ENCODE results near the gene YPEL1. TPM values are rescaled to one million over a fixed set of nuclear protein-coding genes. Genes with fewer than 3 reads are reported as not detected.

YPEL1 gene
- total and polyA plus RNA-seq, 2 of the 13 experiments (the other 11 are each of a cell fraction or from before 2014, with no cell fraction given), result 0.33 to 2.5 TPM

DNA sequence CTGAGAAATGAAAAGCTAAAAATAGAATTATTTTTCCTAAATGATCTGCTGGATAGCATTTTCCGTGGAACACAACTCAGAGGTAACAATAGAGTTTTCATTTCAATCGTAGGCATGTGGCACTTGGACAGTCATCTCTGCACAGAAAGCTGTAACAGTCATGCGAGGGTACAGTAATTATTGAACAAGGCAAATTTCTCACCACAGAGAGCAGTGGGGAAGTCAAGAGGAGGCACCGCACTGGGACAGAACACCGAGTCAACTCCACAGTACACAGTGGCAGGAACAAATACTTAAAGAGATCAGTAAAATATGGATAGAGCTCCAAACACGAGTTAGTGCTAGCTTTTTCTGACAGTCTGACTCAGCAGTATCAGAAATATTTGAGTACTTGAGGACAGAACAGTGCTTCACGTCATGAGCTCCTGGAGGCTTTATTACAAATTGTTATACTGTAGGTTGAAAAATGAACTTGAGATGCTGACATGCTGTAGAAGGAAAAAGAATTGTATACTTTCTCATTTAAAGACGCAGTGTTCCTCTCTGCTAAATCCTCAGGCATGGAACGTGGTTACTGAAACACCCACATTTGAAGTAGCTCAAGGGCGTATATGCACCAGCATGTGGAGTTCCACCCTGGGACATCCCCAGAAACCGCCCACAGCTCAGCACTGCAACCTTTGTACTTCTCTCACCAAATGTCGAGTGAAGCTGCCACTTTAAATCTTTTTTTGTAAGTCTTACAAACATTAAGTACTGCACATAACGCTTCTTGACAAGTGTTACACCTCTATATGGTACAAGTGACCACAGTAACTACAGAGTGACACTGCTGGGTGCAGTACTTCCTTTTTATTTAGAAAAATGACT lies 27.4 kb upstream of the YPEL1 start:
- ATAC-seq (no peak), FAIRE-seq (no peak), DNase-seq (ENCODE audit: low spot score) (no peak)
- peaks cover 34 to 83% of the 10 kb centered on the region in 2 experiments for H3K36me3 ChIP-seq (replicated peaks in 1 of 2; ENCODE audit: control insufficient read depth in 1 of 2, insufficient read depth in 2 of 2, low read length in 2 of 2)
- no peaks in the 10 kb centered on the region for H3K27me3 ChIP-seq (ENCODE audit: control insufficient read depth in 1 of 2, insufficient read depth in 2 of 2, low read length in 2 of 2)
- H3K9ac ChIP-seq (ENCODE audit: insufficient read depth, low read depth, low read length), result no peak overlapping the region
- H2AFZ ChIP-seq (ENCODE audit: low read length), result no peak overlapping the region
- H3K4me3 ChIP-seq (replicated peaks in 1 of 3; ENCODE audit: insufficient read depth in 1 of 3, low read depth in 2 of 3, low read length in 3 of 3), result no peak overlapping the region
- TF ChIP-seq ZNF777 (CRISPR knock-in tag; IDR thresholded peaks at IDR 0.05) (no peak), ADNP (CRISPR knock-in tag; IDR thresholded peaks at IDR 0.05) (no peak), ARHGAP35 (CRISPR knock-in tag; IDR thresholded peaks at IDR 0.05; ENCODE audit: borderline replicate concordance) (no peak), MAFK (conservative IDR thresholded peaks at IDR 0.05 in 1 of 2, IDR thresholded peaks at IDR 0.05 in 1 of 2; ENCODE audit: low read length in 2 of 2) (peak in 1 of 2 experiments; percentile 45; a peak in 2 of 4 replicates), KAT2B (IDR thresholded peaks at IDR 0.05; ENCODE audit: borderline replicate concordance, low read depth, low read length) (no peak), ZNF367 (CRISPR knock-in tag; IDR thresholded peaks at IDR 0.05; ENCODE audit: borderline replicate concordance) (no peak)
- no peaks in the 10 kb centered on the region for H3K4me1 ChIP-seq (ENCODE audit: insufficient read depth, low read length)
- no TSS peak for BruUV-seq (replicated peaks)
- ChIA-PET CTCF (ENCODE audit: low intra/inter-chr PET ratio, low total read pairs) (no interaction called here), POLR2A (no interaction called here)
- no peak overlapping the region for H3K27ac ChIP-seq (ENCODE audit: extremely low read length, insufficient read depth, low read length)
- WGBS (ENCODE audit: low lambda C conversion rate), result 95% methylated on average over 13 of the region's 13 CpGs
- in situ Hi-C loops (cut with HindIII; ENCODE audit: extremely low pct_ligation_motif_present, low pct_unique_long_range_greater_than_20kb) (no loop called here), intact Hi-C loops (cut with micrococcal nuclease; ENCODE audit: unreplicated experiment) (no loop called here)
- H4K20me1 ChIP-seq (ENCODE audit: insufficient read depth, low read length), result no peaks in the 10 kb centered on the region
- no peaks in the 10 kb centered on the region for H3K79me2 ChIP-seq (ENCODE audit: insufficient read depth, low read length)
- no peaks in the 10 kb centered on the region for H3K9me3 ChIP-seq (ENCODE audit: low read length)
- no peak overlapping the region for H3K4me2 ChIP-seq (ENCODE audit: low read depth, low read length)

DNA sequence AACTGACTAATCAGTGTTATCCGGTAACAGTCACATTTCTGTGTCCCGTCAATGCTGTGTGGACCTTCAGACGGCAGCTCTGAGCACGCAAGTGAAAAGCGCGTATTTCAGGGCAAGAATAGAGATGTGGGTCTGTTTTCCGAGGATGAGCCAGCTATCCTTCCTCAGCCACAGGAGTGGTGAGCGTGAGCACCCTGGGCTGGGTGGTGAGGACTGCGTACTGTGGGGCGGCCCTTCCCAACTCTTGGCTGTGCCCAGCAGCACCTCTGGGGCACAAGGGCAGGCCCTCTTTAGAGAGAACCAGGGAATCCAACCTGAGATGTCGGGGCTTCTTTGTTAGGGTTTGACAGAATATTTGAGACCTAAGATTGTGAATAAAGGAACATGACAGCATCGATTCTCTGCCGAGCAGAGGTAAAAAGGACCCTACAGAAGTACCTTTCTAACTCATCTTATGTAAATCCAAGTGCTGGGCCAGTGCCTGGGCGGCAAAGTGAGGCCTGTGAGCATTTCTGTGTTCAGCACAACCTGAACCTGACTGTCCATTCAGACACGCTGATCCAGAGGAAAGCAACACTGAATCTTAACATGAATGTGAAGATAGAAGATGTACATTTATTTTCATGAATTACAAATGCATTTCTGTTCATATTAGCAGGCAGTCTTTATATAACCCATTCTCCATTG lies 26.5 kb upstream of the YPEL1 start:
- ChIA-PET POLR2A (no interaction called here), CTCF (ENCODE audit: low intra/inter-chr PET ratio, low total read pairs) (no interaction called here)
- Histone ChIP-seq H3K4me3 (replicated peaks in 1 of 3; ENCODE audit: insufficient read depth in 1 of 3, low read depth in 2 of 3, low read length in 3 of 3) (no peak overlapping the region), H3K27me3 (ENCODE audit: control insufficient read depth in 1 of 2, insufficient read depth in 2 of 2, low read length in 2 of 2) (no peaks in the 10 kb centered on the region), H3K9ac (ENCODE audit: insufficient read depth, low read depth, low read length) (no peak overlapping the region), H3K4me1 (ENCODE audit: insufficient read depth, low read length) (no peaks in the 10 kb centered on the region), H3K27ac (ENCODE audit: extremely low read length, insufficient read depth, low read length) (no peak overlapping the region), H3K36me3 (replicated peaks in 1 of 2; ENCODE audit: control insufficient read depth in 1 of 2, insufficient read depth in 2 of 2, low read length in 2 of 2) (peaks cover 29 to 77% of the 10 kb centered on the region in 2 experiments), H4K20me1 (ENCODE audit: insufficient read depth, low read length) (no peaks in the 10 kb centered on the region), H2AFZ (ENCODE audit: low read length) (no peak overlapping the region), H3K79me2 (ENCODE audit: insufficient read depth, low read length) (no peaks in the 10 kb centered on the region), H3K4me2 (ENCODE audit: low read depth, low read length) (no peak overlapping the region), H3K9me3 (ENCODE audit: low read length) (no peaks in the 10 kb centered on the region)
- 96% methylated on average over 15 of the region's 15 CpGs for WGBS (ENCODE audit: low lambda C conversion rate)
- in situ Hi-C loops (cut with HindIII; ENCODE audit: extremely low pct_ligation_motif_present, low pct_unique_long_range_greater_than_20kb), result no loop called here
- no TSS peak for BruUV-seq (replicated peaks)
- intact Hi-C loops (cut with micrococcal nuclease; ENCODE audit: unreplicated experiment), result no loop called here
- ATAC-seq (no peak), DNase-seq (ENCODE audit: low spot score) (no peak), FAIRE-seq (no peak)
- peak; percentile 61 for TF ChIP-seq RBM22 (optimal IDR thresholded peaks at IDR 0.05; ENCODE audit: low read length)
- TF ChIP-seq, protein P1, sequence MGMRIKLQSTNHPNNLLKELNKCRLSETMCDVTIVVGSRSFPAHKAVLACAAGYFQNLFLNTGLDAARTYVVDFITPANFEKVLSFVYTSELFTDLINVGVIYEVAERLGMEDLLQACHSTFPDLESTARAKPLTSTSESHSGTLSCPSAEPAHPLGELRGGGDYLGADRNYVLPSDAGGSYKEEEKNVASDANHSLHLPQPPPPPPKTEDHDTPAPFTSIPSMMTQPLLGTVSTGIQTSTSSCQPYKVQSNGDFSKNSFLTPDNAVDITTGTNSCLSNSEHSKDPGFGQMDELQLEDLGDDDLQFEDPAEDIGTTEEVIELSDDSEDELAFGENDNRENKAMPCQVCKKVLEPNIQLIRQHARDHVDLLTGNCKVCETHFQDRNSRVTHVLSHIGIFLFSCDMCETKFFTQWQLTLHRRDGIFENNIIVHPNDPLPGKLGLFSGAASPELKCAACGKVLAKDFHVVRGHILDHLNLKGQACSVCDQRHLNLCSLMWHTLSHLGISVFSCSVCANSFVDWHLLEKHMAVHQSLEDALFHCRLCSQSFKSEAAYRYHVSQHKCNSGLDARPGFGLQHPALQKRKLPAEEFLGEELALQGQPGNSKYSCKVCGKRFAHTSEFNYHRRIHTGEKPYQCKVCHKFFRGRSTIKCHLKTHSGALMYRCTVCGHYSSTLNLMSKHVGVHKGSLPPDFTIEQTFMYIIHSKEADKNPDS (CRISPR knock-in tag; IDR thresholded peaks at IDR 0.05), result no peak
- TF ChIP-seq ZNF616 (CRISPR knock-in tag; IDR thresholded peaks at IDR 0.05; ENCODE audit: low read depth), result no peak

Measured in HepG2 (cell line).